H1 (cell line): ENCODE data around the gene RNF187.

Experiments used
- BCL11A ChIP-seq, 2 experiments: IDR thresholded peaks; one replicate each; pipeline ENCODE4 v1.6.1; 2011; ENCODE audit warnings: low read depth in 2 of 2, low read length in 2 of 2, mild to moderate bottlenecking in 2 of 2
- CHD2 ChIP-seq: IDR thresholded peaks from 2 replicates; pipeline ENCODE4 v1.6.1; 2012; ENCODE audit warnings: low read length, improper control_type of control experiment
- POLR2A ChIP-seq, 2 experiments: IDR thresholded peaks; 1 replicate in 1 of 2; 2 replicates in 1 of 2; pipeline ENCODE4 v1.6.1; 2011; ENCODE audit warnings: low read depth in 2 of 2, low read length in 2 of 2, mild to moderate bottlenecking in 2 of 2; ENCODE audit errors: control extremely low read depth in 1 of 2
- SP4 ChIP-seq: IDR thresholded peaks from 2 replicates; pipeline ENCODE4 v1.6.1; 2012; ENCODE audit warnings: low read length, inconsistent platforms
- TF ChIP-seq, protein P1 (sequence below), 3 experiments: IDR thresholded peaks; 1 replicate in 2 of 3; 2 replicates in 1 of 3; pipeline versions ENCODE4 v1.5.1 to v1.6.1; 2011; ENCODE audit warnings: low read length in 3 of 3, mild to moderate bottlenecking in 3 of 3, inconsistent platforms in 2 of 3, low read depth in 1 of 3, moderate library complexity in 1 of 3; ENCODE audit not compliant: insufficient read depth in 1 of 3; ENCODE audit errors: control extremely low read depth in 1 of 3
- TF ChIP-seq, protein P2 (sequence below): IDR thresholded peaks from 2 replicates; pipeline ENCODE4 v1.6.1; 2011; ENCODE audit warnings: low read depth, mild to moderate bottlenecking, low read length; ENCODE audit not compliant: insufficient read depth

DNA sequence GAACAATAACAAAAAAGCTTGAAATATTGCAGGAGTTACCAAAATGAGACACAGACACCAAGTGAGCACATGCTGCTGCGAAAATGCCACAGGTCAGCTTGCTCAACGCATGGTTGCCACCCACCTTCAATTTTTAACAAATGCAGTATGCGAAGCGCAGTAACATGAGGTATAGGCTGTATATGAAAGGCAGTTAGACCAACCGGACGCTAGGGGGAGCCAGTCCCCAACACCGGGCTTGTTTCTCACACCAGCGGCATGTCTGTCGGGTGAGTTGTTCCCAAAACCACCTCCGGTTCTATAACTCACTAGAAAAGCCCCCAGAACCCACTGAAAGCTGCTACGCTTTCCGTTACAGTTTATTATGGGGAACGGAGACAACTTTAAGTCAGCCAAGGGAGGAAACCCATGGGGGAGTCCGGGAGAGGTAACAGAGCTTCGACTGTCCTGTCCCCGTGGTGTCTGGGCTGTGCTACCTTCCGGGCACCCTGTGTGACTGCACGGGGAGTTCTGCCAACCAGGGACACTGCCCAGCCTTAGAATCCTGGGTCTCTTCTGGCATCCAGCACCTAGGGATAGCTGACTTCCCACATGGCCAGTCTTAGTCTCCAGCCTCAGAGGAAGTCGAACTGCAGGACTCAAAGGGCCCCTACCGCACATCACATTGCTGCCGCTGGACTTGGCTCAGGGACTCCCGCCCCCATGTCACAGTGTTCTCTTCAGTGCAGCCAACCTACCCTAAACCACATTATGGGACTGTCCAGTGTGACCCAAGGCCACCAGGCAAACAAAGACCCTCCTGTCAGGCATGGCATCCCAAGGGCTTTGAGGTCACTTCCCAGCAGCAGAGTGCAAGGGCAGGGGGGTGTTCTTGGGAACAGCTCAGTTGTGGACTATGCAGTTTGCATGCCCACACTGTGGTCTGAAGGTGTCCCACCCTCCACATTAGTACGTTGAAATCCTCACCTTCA lies 14.0 kb downstream of the RNF187 start:
- no peak for TF ChIP-seq POLR2A (IDR thresholded peaks at IDR 0.05; ENCODE audit: control extremely low read depth in 1 of 2, low read depth in 2 of 2, low read length in 2 of 2)
- no peak for TF ChIP-seq CHD2
- TF ChIP-seq, protein P1, sequence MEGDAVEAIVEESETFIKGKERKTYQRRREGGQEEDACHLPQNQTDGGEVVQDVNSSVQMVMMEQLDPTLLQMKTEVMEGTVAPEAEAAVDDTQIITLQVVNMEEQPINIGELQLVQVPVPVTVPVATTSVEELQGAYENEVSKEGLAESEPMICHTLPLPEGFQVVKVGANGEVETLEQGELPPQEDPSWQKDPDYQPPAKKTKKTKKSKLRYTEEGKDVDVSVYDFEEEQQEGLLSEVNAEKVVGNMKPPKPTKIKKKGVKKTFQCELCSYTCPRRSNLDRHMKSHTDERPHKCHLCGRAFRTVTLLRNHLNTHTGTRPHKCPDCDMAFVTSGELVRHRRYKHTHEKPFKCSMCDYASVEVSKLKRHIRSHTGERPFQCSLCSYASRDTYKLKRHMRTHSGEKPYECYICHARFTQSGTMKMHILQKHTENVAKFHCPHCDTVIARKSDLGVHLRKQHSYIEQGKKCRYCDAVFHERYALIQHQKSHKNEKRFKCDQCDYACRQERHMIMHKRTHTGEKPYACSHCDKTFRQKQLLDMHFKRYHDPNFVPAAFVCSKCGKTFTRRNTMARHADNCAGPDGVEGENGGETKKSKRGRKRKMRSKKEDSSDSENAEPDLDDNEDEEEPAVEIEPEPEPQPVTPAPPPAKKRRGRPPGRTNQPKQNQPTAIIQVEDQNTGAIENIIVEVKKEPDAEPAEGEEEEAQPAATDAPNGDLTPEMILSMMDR (IDR thresholded peaks at IDR 0.05; ENCODE audit: control extremely low read depth in 1 of 3, insufficient read depth in 1 of 3, low read depth in 1 of 3, low read length in 3 of 3), result peak; percentile 84 to 95 (median 89)
- TF ChIP-seq SP4, result no peak
- TF ChIP-seq BCL11A (IDR thresholded peaks at IDR 0.05; ENCODE audit: low read depth in 2 of 2, low read length in 2 of 2), result no peak
- TF ChIP-seq, protein P2, sequence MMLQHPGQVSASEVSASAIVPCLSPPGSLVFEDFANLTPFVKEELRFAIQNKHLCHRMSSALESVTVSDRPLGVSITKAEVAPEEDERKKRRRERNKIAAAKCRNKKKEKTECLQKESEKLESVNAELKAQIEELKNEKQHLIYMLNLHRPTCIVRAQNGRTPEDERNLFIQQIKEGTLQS, result no peak
